ENCODE data around the gene HLCS. TPM values are rescaled to one million over a fixed set of nuclear protein-coding genes. Genes with fewer than 3 reads are reported as not detected.

The HLCS gene
- total and polyA plus RNA-seq, 2 of the 8 experiments (the other 6 are each of a cell fraction or from before 2014, with no cell fraction given) = 4.7 to 12.2 TPM

DNA sequence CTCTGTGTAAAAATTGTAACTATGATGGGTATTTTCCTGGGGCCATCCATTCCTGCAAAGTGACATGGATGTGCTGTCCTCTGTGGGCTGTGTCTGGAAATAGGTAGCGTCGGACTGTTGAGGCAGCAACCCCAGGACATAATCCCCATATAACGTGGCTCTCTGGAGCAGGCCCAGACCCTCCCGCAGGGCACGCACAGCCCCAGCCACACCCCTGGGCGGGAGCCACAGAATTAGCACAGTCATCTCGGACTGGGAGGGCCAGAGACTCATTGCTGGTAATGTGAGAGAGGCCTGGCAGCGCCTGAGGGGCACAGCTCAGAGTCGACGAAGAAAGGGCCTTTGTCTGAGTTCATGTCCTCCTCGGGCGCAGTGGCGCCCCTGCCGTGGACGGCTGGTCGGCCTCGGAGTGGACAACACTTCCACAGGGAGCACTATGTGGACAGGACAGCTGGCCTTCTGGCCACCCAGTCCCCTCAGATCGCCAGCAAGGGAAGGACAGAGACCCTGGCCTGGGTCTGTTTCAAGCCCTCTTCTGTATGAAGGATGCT, 247.4 kb downstream of the HLCS start (continued):
- TF ChIP-seq, protein P1, sequence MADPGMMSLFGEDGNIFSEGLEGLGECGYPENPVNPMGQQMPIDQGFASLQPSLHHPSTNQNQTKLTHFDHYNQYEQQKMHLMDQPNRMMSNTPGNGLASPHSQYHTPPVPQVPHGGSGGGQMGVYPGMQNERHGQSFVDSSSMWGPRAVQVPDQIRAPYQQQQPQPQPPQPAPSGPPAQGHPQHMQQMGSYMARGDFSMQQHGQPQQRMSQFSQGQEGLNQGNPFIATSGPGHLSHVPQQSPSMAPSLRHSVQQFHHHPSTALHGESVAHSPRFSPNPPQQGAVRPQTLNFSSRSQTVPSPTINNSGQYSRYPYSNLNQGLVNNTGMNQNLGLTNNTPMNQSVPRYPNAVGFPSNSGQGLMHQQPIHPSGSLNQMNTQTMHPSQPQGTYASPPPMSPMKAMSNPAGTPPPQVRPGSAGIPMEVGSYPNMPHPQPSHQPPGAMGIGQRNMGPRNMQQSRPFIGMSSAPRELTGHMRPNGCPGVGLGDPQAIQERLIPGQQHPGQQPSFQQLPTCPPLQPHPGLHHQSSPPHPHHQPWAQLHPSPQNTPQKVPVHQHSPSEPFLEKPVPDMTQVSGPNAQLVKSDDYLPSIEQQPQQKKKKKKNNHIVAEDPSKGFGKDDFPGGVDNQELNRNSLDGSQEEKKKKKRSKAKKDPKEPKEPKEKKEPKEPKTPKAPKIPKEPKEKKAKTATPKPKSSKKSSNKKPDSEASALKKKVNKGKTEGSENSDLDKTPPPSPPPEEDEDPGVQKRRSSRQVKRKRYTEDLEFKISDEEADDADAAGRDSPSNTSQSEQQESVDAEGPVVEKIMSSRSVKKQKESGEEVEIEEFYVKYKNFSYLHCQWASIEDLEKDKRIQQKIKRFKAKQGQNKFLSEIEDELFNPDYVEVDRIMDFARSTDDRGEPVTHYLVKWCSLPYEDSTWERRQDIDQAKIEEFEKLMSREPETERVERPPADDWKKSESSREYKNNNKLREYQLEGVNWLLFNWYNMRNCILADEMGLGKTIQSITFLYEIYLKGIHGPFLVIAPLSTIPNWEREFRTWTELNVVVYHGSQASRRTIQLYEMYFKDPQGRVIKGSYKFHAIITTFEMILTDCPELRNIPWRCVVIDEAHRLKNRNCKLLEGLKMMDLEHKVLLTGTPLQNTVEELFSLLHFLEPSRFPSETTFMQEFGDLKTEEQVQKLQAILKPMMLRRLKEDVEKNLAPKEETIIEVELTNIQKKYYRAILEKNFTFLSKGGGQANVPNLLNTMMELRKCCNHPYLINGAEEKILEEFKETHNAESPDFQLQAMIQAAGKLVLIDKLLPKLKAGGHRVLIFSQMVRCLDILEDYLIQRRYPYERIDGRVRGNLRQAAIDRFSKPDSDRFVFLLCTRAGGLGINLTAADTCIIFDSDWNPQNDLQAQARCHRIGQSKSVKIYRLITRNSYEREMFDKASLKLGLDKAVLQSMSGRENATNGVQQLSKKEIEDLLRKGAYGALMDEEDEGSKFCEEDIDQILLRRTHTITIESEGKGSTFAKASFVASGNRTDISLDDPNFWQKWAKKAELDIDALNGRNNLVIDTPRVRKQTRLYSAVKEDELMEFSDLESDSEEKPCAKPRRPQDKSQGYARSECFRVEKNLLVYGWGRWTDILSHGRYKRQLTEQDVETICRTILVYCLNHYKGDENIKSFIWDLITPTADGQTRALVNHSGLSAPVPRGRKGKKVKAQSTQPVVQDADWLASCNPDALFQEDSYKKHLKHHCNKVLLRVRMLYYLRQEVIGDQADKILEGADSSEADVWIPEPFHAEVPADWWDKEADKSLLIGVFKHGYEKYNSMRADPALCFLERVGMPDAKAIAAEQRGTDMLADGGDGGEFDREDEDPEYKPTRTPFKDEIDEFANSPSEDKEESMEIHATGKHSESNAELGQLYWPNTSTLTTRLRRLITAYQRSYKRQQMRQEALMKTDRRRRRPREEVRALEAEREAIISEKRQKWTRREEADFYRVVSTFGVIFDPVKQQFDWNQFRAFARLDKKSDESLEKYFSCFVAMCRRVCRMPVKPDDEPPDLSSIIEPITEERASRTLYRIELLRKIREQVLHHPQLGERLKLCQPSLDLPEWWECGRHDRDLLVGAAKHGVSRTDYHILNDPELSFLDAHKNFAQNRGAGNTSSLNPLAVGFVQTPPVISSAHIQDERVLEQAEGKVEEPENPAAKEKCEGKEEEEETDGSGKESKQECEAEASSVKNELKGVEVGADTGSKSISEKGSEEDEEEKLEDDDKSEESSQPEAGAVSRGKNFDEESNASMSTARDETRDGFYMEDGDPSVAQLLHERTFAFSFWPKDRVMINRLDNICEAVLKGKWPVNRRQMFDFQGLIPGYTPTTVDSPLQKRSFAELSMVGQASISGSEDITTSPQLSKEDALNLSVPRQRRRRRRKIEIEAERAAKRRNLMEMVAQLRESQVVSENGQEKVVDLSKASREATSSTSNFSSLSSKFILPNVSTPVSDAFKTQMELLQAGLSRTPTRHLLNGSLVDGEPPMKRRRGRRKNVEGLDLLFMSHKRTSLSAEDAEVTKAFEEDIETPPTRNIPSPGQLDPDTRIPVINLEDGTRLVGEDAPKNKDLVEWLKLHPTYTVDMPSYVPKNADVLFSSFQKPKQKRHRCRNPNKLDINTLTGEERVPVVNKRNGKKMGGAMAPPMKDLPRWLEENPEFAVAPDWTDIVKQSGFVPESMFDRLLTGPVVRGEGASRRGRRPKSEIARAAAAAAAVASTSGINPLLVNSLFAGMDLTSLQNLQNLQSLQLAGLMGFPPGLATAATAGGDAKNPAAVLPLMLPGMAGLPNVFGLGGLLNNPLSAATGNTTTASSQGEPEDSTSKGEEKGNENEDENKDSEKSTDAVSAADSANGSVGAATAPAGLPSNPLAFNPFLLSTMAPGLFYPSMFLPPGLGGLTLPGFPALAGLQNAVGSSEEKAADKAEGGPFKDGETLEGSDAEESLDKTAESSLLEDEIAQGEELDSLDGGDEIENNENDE (IDR thresholded peaks at IDR 0.05; ENCODE audit: insufficient replicate concordance, low read length) = no peak

Data from H1 (cell line).